ENCODE results near the gene HBE1. TPM values are rescaled to one million over a fixed set of nuclear protein-coding genes. Genes with fewer than 3 reads are reported as not detected.

HBE1 gene
- total RNA-seq, 1 donor from 2014 or later, result 0.34 TPM

DNA sequence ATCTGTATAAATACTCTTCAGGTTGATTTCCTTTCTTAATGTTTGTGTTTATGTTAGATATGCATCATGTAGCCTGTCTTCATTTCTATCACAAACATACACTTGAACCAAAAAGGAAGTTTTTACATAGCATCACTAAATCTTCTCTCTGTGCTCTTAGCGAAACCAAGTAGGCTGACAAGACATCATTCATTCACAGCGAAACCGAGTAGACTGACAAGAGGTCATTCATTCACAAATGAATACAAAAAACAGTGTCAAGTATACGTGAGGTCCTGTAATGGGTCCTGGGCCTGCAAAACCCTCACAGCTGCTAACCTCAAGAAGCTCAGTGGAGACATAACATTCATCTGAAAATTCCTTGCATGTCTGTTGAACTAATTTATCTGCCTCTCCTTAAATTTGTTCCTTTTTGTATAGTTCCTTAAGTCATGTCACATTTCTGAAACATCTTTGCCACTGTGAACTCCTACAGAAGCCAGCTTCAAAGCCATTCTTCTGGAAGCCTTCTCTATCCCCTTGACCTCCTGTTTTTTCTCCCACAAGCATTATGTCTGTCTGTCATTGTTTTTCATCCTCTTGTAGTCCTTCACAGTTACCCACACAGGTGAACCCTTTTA is 9.8 kb upstream of the HBE1 start:
- H3K9me3 Mint-ChIP-seq, result no peaks in the 10 kb centered on the region
- H3K4me3 Mint-ChIP-seq, result no peak overlapping the region
- peaks cover 3% of the 10 kb centered on the region for H3K4me1 Mint-ChIP-seq
- TF ChIP-seq, protein P1, sequence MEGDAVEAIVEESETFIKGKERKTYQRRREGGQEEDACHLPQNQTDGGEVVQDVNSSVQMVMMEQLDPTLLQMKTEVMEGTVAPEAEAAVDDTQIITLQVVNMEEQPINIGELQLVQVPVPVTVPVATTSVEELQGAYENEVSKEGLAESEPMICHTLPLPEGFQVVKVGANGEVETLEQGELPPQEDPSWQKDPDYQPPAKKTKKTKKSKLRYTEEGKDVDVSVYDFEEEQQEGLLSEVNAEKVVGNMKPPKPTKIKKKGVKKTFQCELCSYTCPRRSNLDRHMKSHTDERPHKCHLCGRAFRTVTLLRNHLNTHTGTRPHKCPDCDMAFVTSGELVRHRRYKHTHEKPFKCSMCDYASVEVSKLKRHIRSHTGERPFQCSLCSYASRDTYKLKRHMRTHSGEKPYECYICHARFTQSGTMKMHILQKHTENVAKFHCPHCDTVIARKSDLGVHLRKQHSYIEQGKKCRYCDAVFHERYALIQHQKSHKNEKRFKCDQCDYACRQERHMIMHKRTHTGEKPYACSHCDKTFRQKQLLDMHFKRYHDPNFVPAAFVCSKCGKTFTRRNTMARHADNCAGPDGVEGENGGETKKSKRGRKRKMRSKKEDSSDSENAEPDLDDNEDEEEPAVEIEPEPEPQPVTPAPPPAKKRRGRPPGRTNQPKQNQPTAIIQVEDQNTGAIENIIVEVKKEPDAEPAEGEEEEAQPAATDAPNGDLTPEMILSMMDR (IDR thresholded peaks at IDR 0.05; ENCODE audit: unreplicated experiment), result no peak
- H3K36me3 Mint-ChIP-seq, result no peaks in the 10 kb centered on the region
- no peaks in the 10 kb centered on the region for H3K27me3 Mint-ChIP-seq (ENCODE audit: low read depth)
- H3K27ac Mint-ChIP-seq, result no peak overlapping the region
- no peak for DNase-seq (ENCODE audit: low spot score in 2 of 2, unreplicated experiment in 2 of 2)

DNA sequence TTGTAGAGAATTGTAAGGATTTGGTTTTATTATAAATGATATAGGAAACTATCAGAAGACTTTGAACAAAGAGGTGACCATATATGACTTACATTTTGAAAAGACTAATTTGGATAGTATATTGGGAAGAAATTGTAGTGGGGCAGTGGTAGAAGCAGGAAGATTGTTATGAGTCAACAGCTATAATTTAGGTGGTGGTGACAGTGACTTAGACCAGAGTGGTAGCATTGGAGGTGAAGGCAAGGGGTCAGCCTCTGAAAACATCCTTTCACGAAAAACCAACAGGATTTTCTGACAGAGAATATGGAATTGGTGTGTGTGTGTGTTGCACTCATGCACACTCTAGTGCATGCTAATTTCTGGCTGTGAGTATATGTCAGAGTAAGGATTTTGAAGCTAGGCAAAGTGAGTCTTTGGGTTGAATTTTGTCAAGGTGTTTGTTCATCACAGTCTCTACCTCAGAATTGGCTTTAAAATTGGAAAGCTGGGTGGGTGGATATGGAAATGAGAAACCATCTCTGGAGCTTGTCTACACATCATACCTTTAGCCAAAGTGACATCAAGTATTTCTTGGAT is 8.2 kb upstream of the HBE1 start:
- Mint-ChIP-seq H3K4me3 (no peak overlapping the region), H3K27me3 (ENCODE audit: low read depth) (no peaks in the 10 kb centered on the region), H3K9me3 (no peaks in the 10 kb centered on the region), H3K36me3 (no peaks in the 10 kb centered on the region), H3K4me1 (peaks cover 8% of the 10 kb centered on the region), H3K27ac (no peak overlapping the region)
- TF ChIP-seq, protein P1 (IDR thresholded peaks at IDR 0.05; ENCODE audit: unreplicated experiment), result no peak
- DNase-seq (ENCODE audit: low spot score in 2 of 2, unreplicated experiment in 2 of 2), result no peak

DNA sequence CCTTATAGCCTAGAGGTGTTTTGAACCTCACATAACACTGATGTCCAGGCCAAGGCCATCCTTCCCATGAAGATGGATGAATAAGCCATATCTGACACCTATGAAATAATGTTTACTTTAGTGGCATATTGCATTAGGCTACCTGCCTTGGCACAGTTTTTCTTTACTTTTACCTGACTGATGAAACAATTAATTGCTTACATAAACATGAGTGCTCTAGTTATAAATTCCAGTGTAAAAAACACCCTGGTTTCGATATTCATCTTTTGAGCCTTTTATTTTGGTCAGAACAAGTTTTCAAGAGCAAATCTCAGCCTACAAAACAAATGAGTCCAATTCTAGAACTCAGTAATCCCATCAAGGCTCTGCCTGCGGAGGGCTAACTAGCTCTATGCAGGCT is 7.0 kb upstream of the HBE1 start:
- no peak overlapping the region for H3K4me3 Mint-ChIP-seq
- H3K27me3 Mint-ChIP-seq (ENCODE audit: low read depth), result no peaks in the 10 kb centered on the region
- H3K4me1 Mint-ChIP-seq, result peaks cover 8% of the 10 kb centered on the region
- DNase-seq (ENCODE audit: low spot score in 2 of 2, unreplicated experiment in 2 of 2), result no peak
- TF ChIP-seq, protein P1 (IDR thresholded peaks at IDR 0.05; ENCODE audit: unreplicated experiment), result no peak
- no peaks in the 10 kb centered on the region for H3K36me3 Mint-ChIP-seq
- H3K27ac Mint-ChIP-seq, result no peak overlapping the region
- H3K9me3 Mint-ChIP-seq, result no peaks in the 10 kb centered on the region

DNA sequence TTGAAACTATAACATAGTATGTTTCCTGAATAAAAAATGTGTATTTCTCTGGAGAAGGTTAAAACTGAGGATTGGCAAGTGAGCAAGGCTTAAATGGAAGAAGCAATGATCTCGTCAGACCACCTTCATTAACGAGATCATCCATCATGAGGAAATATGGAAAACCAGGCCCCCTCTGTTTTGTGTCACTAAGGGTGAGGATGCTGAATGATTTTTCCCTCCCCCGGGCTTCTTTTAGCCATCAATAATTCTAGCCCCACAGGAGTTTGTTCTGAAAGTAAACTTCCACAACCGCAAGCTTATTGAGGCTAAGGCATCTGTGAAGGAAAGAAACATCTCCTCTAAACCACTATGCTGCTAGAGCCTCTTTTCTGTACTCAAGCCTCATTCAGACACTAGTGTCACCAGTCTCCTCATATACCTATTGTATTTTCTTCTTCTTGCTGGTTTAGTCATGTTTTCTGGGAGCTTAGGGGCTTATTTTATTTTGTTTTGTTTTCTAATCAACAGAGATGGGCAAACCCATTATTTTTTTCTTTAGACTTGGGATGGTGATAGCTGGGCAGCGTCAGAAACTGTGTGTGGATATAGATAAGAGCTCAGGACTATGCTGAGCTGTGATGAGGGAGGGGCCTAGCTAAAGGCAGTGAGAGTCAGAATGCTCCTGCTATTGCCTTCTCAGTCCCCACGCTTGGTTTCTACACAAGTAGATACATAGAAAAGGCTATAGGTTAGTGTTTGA is 5.8 kb upstream of the HBE1 start:
- Mint-ChIP-seq H3K36me3 (no peaks in the 10 kb centered on the region), H3K27ac (no peak overlapping the region), H3K4me1 (peaks cover 8% of the 10 kb centered on the region), H3K9me3 (no peaks in the 10 kb centered on the region), H3K27me3 (ENCODE audit: low read depth) (no peaks in the 10 kb centered on the region), H3K4me3 (no peak overlapping the region)
- TF ChIP-seq, protein P1 (IDR thresholded peaks at IDR 0.05; ENCODE audit: unreplicated experiment), result no peak
- no peak for DNase-seq (ENCODE audit: low spot score in 2 of 2, unreplicated experiment in 2 of 2)

GRCh38 chr11:5274395-5274794 is 4.7 kb upstream of the HBE1 start:
- peak overlapping the region; percentile 11 for H3K27ac Mint-ChIP-seq

More at GRCh38 chr11:5274395-5274794, 4.7 kb upstream of the HBE1 start:
- no peaks in the 10 kb centered on the region for H3K9me3 Mint-ChIP-seq
- no peaks in the 10 kb centered on the region for H3K27me3 Mint-ChIP-seq (ENCODE audit: low read depth)
- no peak overlapping the region for H3K4me3 Mint-ChIP-seq
- TF ChIP-seq, protein P1 (IDR thresholded peaks at IDR 0.05; ENCODE audit: unreplicated experiment), result no peak
- no peak for DNase-seq (ENCODE audit: low spot score in 2 of 2, unreplicated experiment in 2 of 2)
- H3K36me3 Mint-ChIP-seq, result no peaks in the 10 kb centered on the region
- peaks cover 8% of the 10 kb centered on the region for H3K4me1 Mint-ChIP-seq

All from mesothelial cell of epicardium (in vitro differentiated cells).